Parathyroid adenoma (tissue), 2 donors: Measurements from ENCODE around the gene CGN.

Source experiments
- H2AFZ ChIP-seq: fragments of 300-600 bp; sonication (generic); one replicate; pipeline ENCODE4 v1.7.0; 2017; ENCODE audit warnings: antibody characterized with exemption, mild to moderate bottlenecking
- H3K27ac ChIP-seq: fragments of 300-600 bp; sonication (generic); one replicate; pipeline ENCODE4 v1.7.0; 2017
- H3K27me3 ChIP-seq: fragments of 300-600 bp; sonication (generic); one replicate; pipeline ENCODE4 v1.7.0; 2017; ENCODE audit warnings: low read length; ENCODE audit not compliant: control insufficient read depth, insufficient read depth
- H3K36me3 ChIP-seq: fragments of 300-600 bp; sonication (generic); one replicate; pipeline ENCODE4 v1.7.0; 2017; ENCODE audit warnings: low read length; ENCODE audit not compliant: control insufficient read depth, insufficient read depth
- H3K4me1 ChIP-seq: fragments of 300-600 bp; sonication (generic); one replicate; pipeline ENCODE4 v1.7.0; 2017; ENCODE audit warnings: control low read depth
- H3K4me2 ChIP-seq: fragments of 300-600 bp; sonication (generic); one replicate; pipeline ENCODE4 v1.7.0; 2017; ENCODE audit warnings: low read length
- H3K4me3 ChIP-seq: fragments of 300-600 bp; sonication (generic); one replicate; pipeline ENCODE4 v1.7.0; 2017; ENCODE audit warnings: low read depth, low read length
- H3K79me2 ChIP-seq: fragments of 300-600 bp; sonication (generic); one replicate; pipeline ENCODE4 v1.7.0; 2017; ENCODE audit warnings: control low read depth
- H3K9ac ChIP-seq: fragments of 300-600 bp; sonication (generic); one replicate; pipeline ENCODE4 v1.7.0; 2017; ENCODE audit warnings: mild to moderate bottlenecking
- H3K9me3 ChIP-seq: fragments of 300-600 bp; sonication (generic); one replicate; pipeline ENCODE4 v1.7.0; 2017; ENCODE audit warnings: low read length; ENCODE audit not compliant: control insufficient read depth
- TF ChIP-seq, protein P1 (sequence below): fragments of 300-600 bp; sonication (generic); IDR thresholded peaks from one replicate; pipeline ENCODE4 v1.7.0; 2017; ENCODE audit warnings: antibody characterized with exemption, mild to moderate bottlenecking
- donor health status: primary hyperparathyroidism.

The CGN gene, protein sequence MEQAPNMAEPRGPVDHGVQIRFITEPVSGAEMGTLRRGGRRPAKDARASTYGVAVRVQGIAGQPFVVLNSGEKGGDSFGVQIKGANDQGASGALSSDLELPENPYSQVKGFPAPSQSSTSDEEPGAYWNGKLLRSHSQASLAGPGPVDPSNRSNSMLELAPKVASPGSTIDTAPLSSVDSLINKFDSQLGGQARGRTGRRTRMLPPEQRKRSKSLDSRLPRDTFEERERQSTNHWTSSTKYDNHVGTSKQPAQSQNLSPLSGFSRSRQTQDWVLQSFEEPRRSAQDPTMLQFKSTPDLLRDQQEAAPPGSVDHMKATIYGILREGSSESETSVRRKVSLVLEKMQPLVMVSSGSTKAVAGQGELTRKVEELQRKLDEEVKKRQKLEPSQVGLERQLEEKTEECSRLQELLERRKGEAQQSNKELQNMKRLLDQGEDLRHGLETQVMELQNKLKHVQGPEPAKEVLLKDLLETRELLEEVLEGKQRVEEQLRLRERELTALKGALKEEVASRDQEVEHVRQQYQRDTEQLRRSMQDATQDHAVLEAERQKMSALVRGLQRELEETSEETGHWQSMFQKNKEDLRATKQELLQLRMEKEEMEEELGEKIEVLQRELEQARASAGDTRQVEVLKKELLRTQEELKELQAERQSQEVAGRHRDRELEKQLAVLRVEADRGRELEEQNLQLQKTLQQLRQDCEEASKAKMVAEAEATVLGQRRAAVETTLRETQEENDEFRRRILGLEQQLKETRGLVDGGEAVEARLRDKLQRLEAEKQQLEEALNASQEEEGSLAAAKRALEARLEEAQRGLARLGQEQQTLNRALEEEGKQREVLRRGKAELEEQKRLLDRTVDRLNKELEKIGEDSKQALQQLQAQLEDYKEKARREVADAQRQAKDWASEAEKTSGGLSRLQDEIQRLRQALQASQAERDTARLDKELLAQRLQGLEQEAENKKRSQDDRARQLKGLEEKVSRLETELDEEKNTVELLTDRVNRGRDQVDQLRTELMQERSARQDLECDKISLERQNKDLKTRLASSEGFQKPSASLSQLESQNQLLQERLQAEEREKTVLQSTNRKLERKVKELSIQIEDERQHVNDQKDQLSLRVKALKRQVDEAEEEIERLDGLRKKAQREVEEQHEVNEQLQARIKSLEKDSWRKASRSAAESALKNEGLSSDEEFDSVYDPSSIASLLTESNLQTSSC

DNA sequence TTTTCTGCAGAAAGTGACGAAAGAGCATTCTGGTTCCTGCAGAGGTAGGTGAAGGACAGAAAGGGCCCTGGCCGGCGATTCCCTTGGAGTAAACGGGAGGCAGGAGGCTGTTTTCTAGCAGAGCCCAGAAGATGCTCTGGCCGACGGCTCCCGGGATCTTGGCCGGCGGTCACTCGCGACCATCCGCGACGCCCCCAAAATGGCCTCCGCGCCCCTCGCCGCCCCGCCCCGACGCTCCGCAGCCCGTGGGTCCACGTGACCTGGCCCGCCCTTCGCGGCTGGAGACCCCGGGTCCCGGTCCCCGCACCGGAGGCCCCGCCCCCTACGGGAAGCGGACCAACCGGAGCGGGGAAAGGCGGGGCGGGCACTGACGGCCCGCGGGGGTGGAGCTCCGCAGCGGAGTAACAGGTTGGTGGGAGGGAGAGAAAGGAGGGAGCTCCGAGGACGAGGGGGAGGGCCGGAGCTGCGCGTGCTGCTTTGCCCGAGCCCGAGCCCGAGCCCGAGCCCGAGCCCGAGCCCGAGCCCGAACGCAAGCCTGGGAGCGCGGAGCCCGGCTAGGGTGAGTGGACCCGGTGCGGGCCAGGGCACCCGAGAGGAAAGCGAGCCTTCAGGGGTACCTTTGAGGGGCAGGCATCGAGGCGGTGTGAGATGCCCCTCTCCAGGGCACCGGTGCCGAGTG is at the start of gene CGN:
Gene CGN (plus strand): TSS at position 431 of the 679 bp plus-strand sequence. CDS start 7,133 bp downstream, outside the sequence.
- H3K4me2 ChIP-seq = peak within 1 kb of the TSS; percentile 68
- no peaks in the 10 kb centered on the region for H3K9me3 ChIP-seq
- H3K9ac ChIP-seq = peak within 1 kb of the TSS; percentile 50

DNA sequence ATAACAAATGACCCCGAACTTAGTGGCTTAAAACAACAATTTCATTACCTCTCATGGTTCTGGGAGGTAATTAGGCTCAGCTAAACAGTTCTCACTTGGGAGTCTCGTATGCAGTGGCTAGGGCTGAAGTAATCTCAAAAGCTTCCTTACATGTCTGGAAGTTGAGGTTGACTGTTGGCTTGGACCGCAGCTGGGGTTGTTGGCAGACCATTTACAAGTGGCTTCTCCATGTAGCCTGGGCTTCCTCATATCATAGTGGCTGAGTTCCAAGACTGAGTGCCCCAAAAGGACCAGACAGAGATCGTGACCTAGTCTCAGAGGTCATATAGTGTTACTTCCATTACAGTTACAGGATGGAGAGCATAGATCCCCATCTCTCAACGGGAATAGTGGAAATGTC is 49.5 kb upstream of the CGN start:
- H3K4me2 ChIP-seq = no peak overlapping the region

More for the DNA sequence above, at the start of gene CGN:
- Histone ChIP-seq H3K27ac (peak within 1 kb of the TSS; percentile 99), H3K27me3 (no peaks in the 10 kb centered on the region), H2AFZ (peak within 1 kb of the TSS; percentile 80), H3K36me3 (no peaks in the 10 kb centered on the region), H3K4me1 (peaks cover 19% of the 10 kb centered on the region), H3K79me2 (peaks cover 2% of the 10 kb centered on the region), H3K4me3 (peak within 1 kb of the TSS; percentile 96)
- TF ChIP-seq, protein P1, sequence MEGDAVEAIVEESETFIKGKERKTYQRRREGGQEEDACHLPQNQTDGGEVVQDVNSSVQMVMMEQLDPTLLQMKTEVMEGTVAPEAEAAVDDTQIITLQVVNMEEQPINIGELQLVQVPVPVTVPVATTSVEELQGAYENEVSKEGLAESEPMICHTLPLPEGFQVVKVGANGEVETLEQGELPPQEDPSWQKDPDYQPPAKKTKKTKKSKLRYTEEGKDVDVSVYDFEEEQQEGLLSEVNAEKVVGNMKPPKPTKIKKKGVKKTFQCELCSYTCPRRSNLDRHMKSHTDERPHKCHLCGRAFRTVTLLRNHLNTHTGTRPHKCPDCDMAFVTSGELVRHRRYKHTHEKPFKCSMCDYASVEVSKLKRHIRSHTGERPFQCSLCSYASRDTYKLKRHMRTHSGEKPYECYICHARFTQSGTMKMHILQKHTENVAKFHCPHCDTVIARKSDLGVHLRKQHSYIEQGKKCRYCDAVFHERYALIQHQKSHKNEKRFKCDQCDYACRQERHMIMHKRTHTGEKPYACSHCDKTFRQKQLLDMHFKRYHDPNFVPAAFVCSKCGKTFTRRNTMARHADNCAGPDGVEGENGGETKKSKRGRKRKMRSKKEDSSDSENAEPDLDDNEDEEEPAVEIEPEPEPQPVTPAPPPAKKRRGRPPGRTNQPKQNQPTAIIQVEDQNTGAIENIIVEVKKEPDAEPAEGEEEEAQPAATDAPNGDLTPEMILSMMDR = no peak

GRCh38 chr1:151465026-151465425 is 46.2 kb upstream of the CGN start:
- no peak overlapping the region for H3K4me2 ChIP-seq
- H3K9me3 ChIP-seq = no peaks in the 10 kb centered on the region
- TF ChIP-seq, protein P1 = no peak
- H3K36me3 ChIP-seq = no peaks in the 10 kb centered on the region
- no peaks in the 10 kb centered on the region for H3K4me1 ChIP-seq
- no peaks in the 10 kb centered on the region for H3K79me2 ChIP-seq
- H3K27ac ChIP-seq = no peak overlapping the region
- no peak overlapping the region for H3K4me3 ChIP-seq
- no peaks in the 10 kb centered on the region for H3K27me3 ChIP-seq
- H2AFZ ChIP-seq = no peak overlapping the region
- H3K9ac ChIP-seq = no peak overlapping the region

More for the DNA sequence above, 49.5 kb upstream of the CGN start:
- peaks cover 4% of the 10 kb centered on the region for H3K4me1 ChIP-seq
- no peaks in the 10 kb centered on the region for H3K9me3 ChIP-seq
- no peak overlapping the region for H3K27ac ChIP-seq
- no peaks in the 10 kb centered on the region for H3K27me3 ChIP-seq
- H3K9ac ChIP-seq = no peak overlapping the region
- no peaks in the 10 kb centered on the region for H3K36me3 ChIP-seq
- no peak overlapping the region for H2AFZ ChIP-seq
- H3K79me2 ChIP-seq = no peaks in the 10 kb centered on the region
- TF ChIP-seq, protein P1 = no peak
- no peak overlapping the region for H3K4me3 ChIP-seq

- Histone ChIP-seq H3K4me3 (peak overlapping the region; percentile 55), H3K4me1 (no peaks in the 10 kb centered on the region), H3K9ac (no peak overlapping the region), H2AFZ (peak overlapping the region; percentile 91), H3K36me3 (no peaks in the 10 kb centered on the region), H3K4me2 (peak overlapping the region; percentile 69), H3K79me2 (no peaks in the 10 kb centered on the region), H3K9me3 (no peaks in the 10 kb centered on the region), H3K27ac (peak overlapping the region; percentile 37), H3K27me3 (no peaks in the 10 kb centered on the region)
- TF ChIP-seq, protein P1 = no peak
These were observed 38.1 kb upstream of the CGN start for GRCh38 chr1:151472856-151473731.
